Loucy (cell line): ENCODE measurements around the gene CPEB3.

Experiments
- H2AFZ ChIP-seq: fragments of 200-600 bp; sonication (generic); 2 replicates; pipeline ENCODE4 v1.6.0; 2016; ENCODE audit warnings: antibody characterized with exemption, mild to moderate bottlenecking, low read length, moderate library complexity
- H3F3A ChIP-seq: fragments of 200-600 bp; 2 replicates; pipeline ENCODE4 v1.6.0; 2016; ENCODE audit warnings: antibody characterized with exemption, low read depth, mild to moderate bottlenecking
- H3K27me3 ChIP-seq: fragments of 200-600 bp; sonication (generic); 2 replicates; pipeline ENCODE4 v1.6.1; 2014; ENCODE audit warnings: low read length, mild to moderate bottlenecking; ENCODE audit not compliant: insufficient read depth, poor library complexity, severe bottlenecking
- H3K36me3 ChIP-seq: fragments of 200-600 bp; sonication (generic); 2 replicates; pipeline ENCODE4 v1.6.1; 2016; ENCODE audit warnings: low read length; ENCODE audit not compliant: insufficient read depth
- H3K4me1 ChIP-seq: fragments of 200-600 bp; sonication (generic); 2 replicates; pipeline ENCODE4 v1.5.1; 2014; ENCODE audit warnings: low read length, mild to moderate bottlenecking; ENCODE audit not compliant: insufficient read depth, poor library complexity, severe bottlenecking
- H3K4me2 ChIP-seq: fragments of 200-600 bp; sonication (generic); 2 replicates; pipeline ENCODE4 v1.6.0; 2014; ENCODE audit warnings: antibody characterized with exemption, low read length, low read depth, mild to moderate bottlenecking; ENCODE audit not compliant: poor library complexity, severe bottlenecking
- H3K4me3 ChIP-seq: fragments of 200-600 bp; sonication (generic); 2 replicates; pipeline ENCODE4 v1.5.1; 2014; ENCODE audit warnings: low read length, mild to moderate bottlenecking, mixed read lengths; ENCODE audit not compliant: poor library complexity, severe bottlenecking
- H3K79me2 ChIP-seq: fragments of 200-600 bp; sonication (generic); 2 replicates; pipeline ENCODE4 v1.6.1; 2014; ENCODE audit warnings: low read length; ENCODE audit not compliant: insufficient read depth
- H3K9ac ChIP-seq: fragments of 200-600 bp; sonication (generic); 2 replicates; pipeline ENCODE4 v1.6.0; 2014; ENCODE audit warnings: mild to moderate bottlenecking, low read depth, low read length, moderate library complexity; ENCODE audit not compliant: poor library complexity, severe bottlenecking
- H3K9me2 ChIP-seq: fragments of 200-600 bp; sonication (generic); replicated peaks from 2 replicates; pipeline ENCODE4 v1.6.1; 2016; ENCODE audit warnings: low read depth, low read length, mixed read lengths
- H3K9me3 ChIP-seq: fragments of 200-600 bp; sonication (generic); 2 replicates; pipeline ENCODE4 v1.6.1; 2014; ENCODE audit warnings: mild to moderate bottlenecking, antibody characterized with exemption, low read length, low read depth; ENCODE audit not compliant: insufficient read depth
- H4K20me1 ChIP-seq: fragments of 200-600 bp; sonication (generic); 2 replicates; pipeline ENCODE4 v1.6.0; 2014; ENCODE audit warnings: antibody characterized with exemption, low read length, mild to moderate bottlenecking; ENCODE audit not compliant: insufficient read depth, poor library complexity, severe bottlenecking
- EZH2phosphoT487 ChIP-seq: fragments of 200-600 bp; IDR thresholded peaks from 2 replicates; pipeline ENCODE4 v1.6.1; 2018; ENCODE audit warnings: antibody characterized with exemption, mild to moderate bottlenecking, moderate library complexity, borderline replicate concordance
- TF ChIP-seq, protein P1 (sequence below): fragments of 200-600 bp; sonication (generic); conservative IDR thresholded peaks from 2 replicates; pipeline ENCODE4 v1.5.1; 2014; ENCODE audit warnings: mild to moderate bottlenecking, antibody characterized with exemption, low read length

The CPEB3 gene

DNA sequence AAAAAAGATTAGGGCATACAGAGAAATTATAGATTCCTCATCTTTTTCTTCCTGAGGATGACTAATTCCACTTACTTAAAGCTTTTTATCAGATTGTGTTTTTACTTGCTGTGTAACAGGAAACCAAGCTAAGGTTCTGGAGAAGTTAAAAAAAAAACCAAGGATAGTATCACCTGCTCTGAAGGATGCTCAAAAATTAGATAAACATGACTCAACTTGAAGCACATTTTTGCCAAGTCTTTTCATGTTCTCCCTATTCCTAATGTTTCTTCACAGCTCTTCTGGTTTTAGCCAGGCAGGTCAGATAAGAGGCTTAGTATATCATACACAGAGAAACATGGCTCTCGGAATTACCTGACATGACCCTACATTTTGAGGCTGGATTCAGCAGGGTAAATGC is 90.3 kb downstream of the CPEB3 start:
- no peaks in the 10 kb centered on the region for H3K4me1 ChIP-seq
- H3K4me2 ChIP-seq = no peak overlapping the region
- H3K9me3 ChIP-seq = no peaks in the 10 kb centered on the region
- no peaks in the 10 kb centered on the region for H3K79me2 ChIP-seq
- H3K27me3 ChIP-seq = no peaks in the 10 kb centered on the region
- H3K36me3 ChIP-seq = no peaks in the 10 kb centered on the region
- no peak overlapping the region for H3K9ac ChIP-seq
- no peaks in the 10 kb centered on the region for H3F3A ChIP-seq
- H2AFZ ChIP-seq = no peak overlapping the region
- no peak for TF ChIP-seq EZH2phosphoT487
- TF ChIP-seq, protein P1, sequence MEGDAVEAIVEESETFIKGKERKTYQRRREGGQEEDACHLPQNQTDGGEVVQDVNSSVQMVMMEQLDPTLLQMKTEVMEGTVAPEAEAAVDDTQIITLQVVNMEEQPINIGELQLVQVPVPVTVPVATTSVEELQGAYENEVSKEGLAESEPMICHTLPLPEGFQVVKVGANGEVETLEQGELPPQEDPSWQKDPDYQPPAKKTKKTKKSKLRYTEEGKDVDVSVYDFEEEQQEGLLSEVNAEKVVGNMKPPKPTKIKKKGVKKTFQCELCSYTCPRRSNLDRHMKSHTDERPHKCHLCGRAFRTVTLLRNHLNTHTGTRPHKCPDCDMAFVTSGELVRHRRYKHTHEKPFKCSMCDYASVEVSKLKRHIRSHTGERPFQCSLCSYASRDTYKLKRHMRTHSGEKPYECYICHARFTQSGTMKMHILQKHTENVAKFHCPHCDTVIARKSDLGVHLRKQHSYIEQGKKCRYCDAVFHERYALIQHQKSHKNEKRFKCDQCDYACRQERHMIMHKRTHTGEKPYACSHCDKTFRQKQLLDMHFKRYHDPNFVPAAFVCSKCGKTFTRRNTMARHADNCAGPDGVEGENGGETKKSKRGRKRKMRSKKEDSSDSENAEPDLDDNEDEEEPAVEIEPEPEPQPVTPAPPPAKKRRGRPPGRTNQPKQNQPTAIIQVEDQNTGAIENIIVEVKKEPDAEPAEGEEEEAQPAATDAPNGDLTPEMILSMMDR = no peak
- no peak overlapping the region for H3K4me3 ChIP-seq
- H4K20me1 ChIP-seq = no peaks in the 10 kb centered on the region
- H3K9me2 ChIP-seq = no peaks in the 10 kb centered on the region

DNA sequence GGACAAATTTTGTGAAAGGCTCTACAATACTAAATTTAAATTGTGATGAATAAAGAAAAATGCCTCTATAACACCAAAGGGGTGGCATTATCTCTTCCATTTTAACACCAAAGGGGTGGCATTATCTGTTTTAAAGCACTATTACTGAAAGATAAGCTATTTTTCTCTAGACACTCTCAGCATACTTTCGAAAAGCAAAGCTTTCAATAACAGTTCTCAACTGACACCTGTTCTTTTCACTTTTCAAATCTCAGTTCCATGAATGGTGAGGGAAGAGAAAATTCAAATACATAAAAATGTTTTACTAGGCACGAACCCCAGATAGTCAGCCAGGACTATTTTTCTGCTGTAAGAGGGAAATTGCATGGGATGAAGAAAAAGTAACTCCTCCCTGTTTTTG is 103.8 kb downstream of the CPEB3 start:
- Histone ChIP-seq H3K4me3 (no peak overlapping the region), H3K4me1 (no peaks in the 10 kb centered on the region), H4K20me1 (no peaks in the 10 kb centered on the region), H3K9me3 (no peaks in the 10 kb centered on the region), H3K27me3 (no peaks in the 10 kb centered on the region), H2AFZ (no peak overlapping the region), H3K36me3 (no peaks in the 10 kb centered on the region; the same call in 1 of the 2 replicates), H3K9ac (no peak overlapping the region), H3K9me2 (no peaks in the 10 kb centered on the region), H3K79me2 (no peaks in the 10 kb centered on the region), H3F3A (no peaks in the 10 kb centered on the region), H3K4me2 (no peak overlapping the region)
- TF ChIP-seq EZH2phosphoT487 = no peak
- TF ChIP-seq, protein P1 = no peak

DNA sequence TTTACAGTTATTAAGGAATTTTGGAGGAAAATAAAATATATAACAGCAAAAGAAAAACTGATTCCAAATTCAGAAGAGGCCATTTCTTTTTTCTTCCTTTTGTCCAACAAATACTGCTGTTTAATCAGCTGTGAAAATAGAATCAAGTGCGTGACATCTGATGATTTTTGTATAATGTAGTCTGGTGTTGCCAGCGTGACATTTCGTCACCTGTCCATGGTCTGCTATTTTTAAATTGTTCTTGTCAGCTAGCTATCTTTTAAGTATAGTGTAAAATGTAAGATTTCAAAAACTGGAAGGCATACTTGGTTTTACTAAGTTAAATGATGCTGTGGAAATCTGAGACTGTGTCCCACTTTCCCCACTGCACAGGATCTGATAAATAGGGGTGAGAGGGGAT is 105.9 kb downstream of the CPEB3 start:
- no peak overlapping the region for H3K4me3 ChIP-seq
- H3K9me3 ChIP-seq = no peaks in the 10 kb centered on the region
- H3K27me3 ChIP-seq = no peaks in the 10 kb centered on the region
- H3F3A ChIP-seq = no peaks in the 10 kb centered on the region
- H4K20me1 ChIP-seq = no peaks in the 10 kb centered on the region
- no peak overlapping the region for H3K9ac ChIP-seq
- no peaks in the 10 kb centered on the region for H3K79me2 ChIP-seq
- H3K9me2 ChIP-seq = no peaks in the 10 kb centered on the region
- no peaks in the 10 kb centered on the region for H3K4me1 ChIP-seq
- TF ChIP-seq, protein P1 = no peak
- TF ChIP-seq EZH2phosphoT487 = no peak
- H3K4me2 ChIP-seq = no peak overlapping the region
- H2AFZ ChIP-seq = no peak overlapping the region
- no peaks in the 10 kb centered on the region; the same call in 1 of the 2 replicates for H3K36me3 ChIP-seq
